GM19099 (cell line): Measurements from ENCODE around the gene SORL1-AS1.

Experiments
- POLR2A ChIP-seq: IDR thresholded peaks from 3 replicates; pipeline ENCODE4 v1.6.1; 2011; ENCODE audit warnings: low read depth; ENCODE audit not compliant: insufficient read length; ENCODE audit errors: extremely low read depth

The SORL1-AS1 gene

DNA sequence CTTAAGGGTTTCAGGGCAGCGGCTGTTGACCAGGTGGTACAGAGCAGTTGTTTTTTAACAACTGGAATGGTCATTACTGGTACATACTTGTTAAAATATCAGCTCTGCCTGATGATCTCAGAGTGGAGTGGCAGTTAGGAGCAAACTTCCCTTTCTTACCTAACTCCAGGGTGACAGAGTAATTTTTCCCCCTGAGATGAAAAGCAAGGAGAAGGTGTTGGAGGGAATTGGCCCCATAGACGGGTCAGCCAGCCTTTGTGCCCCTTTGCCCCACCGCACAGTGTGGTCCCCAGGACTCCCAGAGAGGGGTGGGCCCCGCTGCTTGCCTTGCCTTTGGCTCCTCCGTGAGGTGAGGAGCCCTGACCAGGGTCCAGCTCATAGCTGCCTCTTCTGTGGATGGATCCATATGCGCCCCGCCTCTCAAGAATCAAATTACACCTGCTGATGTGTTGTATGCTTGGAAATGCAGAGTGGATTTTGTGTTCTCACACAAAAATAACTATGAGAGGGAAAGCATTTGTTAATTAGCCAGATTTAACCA, 27.0 kb upstream of the SORL1-AS1 start:
- TF ChIP-seq POLR2A, result no peak

DNA sequence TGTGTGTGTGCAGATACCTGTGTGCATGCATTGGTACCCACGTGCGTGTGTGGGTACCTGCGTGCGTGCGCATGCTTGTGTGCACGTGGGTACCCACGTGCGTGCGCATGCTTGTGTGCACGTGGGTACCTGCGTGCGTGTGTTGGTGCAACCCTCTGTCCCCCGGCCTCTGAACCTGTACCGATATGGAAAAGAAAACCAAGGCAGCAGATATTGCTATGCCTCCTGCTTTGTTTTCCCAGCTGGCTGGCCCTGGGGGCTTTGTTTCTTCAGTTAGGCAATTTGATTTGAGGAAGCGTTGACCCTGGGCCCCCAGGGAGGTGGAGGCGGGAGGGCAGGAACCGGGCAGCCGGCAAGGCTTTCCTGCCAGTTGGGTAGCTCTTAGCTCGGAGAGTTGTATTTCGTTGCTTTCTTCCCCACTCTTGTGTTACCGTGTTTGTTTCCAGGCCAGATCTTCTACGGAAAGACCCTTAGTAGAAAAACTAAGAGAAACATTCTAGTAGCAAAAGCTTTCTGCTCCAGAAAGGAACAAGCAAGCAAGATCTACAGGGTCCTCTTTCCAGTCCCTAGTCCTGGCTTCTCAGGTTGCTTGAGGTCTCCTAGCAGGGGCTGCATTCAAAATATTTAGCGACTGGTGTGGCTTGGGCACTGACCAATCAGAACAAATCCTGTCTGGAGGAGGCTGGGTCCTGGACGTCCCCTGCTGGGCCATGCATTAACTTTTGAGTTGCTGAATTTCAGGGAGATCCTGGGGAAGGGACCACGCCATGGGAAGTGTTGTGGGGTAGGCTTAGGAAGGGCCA, 26.3 kb upstream of the SORL1-AS1 start:
- no peak for TF ChIP-seq POLR2A

DNA sequence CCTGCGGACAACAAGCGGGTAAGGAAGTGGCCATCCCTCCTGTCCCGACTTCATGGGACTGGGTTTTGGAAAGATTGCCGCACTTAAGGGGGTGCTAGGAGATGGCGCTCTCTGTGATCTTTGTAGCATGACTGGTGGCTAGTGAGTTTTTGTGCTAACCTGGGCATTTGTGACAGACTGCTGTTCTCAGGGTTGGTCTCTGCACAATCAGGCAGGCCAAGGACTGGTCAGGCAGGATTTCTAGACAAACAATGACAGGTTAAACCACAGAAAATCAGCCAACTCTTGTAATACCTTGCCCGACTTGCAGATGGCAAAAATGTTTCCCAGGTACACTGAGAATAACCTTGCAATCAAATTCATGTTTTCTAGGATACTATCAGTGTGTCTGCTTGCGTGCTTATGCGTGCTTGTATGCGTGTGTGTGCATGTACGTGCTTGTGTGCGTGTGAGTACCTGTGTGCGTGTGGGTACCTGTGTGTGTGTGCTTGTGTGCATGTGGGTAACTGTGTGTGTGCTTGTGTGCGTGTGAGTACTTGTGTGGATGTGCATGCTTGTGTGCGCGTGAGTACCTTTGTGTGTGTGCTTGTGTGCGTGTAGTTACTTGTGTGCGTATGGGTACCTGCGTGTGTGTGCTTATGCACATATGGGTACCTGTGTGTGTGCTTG, 25.6 kb upstream of the SORL1-AS1 start:
- no peak for TF ChIP-seq POLR2A

DNA sequence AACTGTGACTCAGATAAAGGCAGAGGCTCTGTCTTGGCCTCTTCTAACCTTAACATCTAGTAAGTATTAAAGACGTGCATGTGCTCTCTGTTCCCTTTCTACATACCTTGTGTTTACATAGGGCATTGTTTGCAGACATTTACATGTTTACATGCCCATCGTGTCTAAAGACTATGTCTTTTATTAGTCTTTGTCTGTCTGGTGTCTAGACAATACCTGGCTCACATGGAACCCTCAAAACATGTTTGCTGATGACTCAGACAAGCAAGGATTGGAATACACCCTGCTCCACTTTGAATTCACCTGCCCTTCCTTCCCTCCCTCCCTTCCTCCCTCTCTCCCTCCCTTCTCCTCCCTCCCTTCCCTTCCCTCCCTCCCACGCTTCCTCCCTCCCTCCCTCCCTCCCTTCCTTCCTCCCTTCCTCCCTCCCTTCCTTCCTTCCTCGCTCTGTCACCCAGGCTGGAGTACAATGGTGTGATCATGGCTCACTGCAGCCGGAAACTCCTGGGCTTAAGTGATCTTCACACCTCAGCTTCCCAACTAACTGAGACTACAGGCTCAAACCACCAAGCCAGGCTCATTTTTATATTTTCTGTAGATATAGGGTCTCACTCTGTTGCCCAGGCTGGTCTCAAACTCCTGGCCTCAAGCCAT, 23.7 kb upstream of the SORL1-AS1 start:
- no peak for TF ChIP-seq POLR2A

DNA sequence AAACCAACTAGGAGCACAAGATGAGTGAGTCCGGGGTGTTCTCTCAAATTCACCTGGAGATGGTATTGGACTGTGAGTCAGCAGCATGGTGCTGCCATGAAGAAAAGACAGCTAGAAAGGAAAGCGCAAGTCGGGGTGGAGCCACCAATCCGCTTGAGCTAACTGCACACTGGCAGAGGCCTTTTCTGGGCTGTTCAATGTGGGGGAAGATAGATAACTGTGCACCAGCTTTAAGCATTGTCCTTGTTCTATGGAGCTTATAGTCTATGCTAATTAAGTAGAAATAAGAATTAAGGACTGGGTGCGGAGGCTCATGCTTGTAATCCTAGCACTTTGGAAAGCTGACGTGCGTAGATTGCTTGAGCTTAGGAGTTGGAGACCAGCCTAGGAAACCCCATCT, 21.9 kb upstream of the SORL1-AS1 start:
- TF ChIP-seq POLR2A, result no peak

DNA sequence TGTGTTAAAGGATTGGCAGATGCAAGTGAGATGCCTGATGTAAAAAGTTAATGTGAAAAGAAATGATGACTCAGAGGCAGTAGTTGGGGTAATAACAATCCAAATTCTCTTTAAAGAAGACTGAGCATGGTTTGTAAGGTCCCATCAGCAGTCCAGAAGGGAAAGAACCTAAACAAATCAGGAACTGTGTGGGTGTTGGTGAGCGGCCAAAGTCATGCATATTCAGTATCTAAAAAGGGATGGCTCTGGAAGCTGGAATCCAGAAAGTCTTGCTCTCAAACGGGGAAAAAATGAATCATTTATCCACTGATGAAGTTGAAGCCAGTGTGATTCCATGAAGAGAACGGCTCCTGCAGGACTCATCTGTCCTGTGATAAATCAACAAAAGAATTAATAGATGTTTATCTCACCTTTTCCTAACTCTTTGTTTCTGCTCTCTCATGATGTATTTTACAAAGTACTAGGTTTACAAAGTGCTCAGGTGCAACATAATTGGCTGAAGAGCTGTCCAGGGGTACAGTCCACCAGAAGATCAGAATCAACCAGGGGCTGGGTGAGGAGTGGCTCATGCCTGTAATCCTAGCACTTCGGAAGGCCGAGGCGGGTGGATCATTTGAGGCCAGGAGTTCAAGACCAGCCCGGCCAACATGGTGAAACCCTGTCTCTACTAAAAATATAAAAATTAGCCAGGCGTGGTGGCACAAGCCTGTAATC, 20.5 kb upstream of the SORL1-AS1 start:
- TF ChIP-seq POLR2A, result no peak

DNA sequence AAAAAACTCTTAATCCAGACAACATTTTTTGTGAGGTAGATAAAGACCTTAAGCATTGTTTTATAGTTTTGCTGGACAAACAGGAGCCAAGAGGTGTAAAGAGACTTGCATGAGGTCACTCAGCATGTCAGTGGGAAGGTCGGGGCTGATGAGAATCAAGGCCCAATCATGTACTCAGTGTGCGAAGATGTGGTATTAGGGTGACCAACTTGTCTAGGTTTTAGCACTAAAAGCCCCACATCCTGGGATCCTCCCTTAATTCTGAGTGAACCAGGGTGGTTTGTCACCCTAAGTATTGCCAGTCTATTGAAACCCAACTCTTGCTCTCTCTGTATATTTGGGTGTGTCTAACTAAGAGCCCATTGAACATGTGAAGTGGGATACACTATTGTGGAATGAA, 19.5 kb upstream of the SORL1-AS1 start:
- no peak for TF ChIP-seq POLR2A

DNA sequence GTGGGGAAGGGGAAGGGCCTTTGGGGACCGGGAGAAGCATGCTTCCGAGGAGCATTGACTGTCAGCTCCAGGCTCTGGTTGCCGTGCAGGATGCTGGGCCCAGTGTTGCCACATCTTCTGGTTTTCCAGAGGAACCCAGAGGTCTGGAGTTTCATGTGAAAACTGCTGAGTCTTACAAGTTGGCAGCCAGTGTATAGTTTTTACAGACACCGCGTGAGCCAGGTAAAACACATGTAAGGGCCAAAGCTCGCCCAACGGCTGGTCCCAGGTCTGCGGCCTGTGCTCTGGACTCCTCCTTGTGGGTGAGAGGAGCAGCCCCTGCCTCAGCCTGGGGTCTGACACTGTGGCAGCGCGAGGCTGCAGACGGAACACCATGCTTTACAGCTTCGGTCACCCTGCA, 18.4 kb upstream of the SORL1-AS1 start:
- TF ChIP-seq POLR2A, result no peak

DNA sequence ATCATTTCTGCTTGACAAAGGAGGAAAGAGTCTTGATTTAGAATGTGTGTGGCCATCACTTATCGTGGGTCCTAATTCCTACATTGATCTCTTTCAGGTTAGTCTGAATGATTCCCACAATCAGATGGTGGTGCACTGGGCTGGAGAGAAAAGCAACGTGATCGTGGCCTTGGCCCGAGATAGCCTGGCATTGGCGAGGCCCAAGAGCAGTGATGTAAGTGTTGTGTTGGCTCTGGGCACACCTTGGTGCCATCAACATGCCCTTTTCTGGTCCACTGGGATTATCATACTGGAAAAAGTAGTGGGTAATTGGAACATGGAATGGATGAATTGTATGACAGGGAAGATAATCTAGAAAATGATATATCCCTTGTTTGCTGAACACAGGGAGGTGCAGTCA, 17.1 kb upstream of the SORL1-AS1 start:
- no peak for TF ChIP-seq POLR2A

DNA sequence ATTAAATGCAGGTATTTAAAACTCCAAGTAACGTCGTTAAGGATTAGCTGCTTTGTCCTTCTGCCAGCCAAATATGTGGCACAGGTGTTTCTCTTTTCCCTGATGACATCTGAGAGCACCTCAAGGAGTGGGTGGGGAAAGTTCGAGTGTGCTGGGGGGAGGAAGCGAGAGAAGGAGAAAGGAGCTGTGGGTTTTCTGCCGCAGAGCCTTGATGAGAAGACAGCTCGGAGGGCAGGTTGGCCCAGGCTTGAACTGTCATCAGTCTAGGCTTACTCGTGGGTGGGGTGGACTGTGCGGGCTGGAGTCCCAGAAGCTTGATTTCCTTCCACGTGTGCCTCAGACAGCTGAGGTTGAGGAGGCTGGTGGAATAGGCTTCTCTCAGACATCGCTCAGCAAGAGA, 15.2 kb upstream of the SORL1-AS1 start:
- peak; percentile 38 for TF ChIP-seq POLR2A

DNA sequence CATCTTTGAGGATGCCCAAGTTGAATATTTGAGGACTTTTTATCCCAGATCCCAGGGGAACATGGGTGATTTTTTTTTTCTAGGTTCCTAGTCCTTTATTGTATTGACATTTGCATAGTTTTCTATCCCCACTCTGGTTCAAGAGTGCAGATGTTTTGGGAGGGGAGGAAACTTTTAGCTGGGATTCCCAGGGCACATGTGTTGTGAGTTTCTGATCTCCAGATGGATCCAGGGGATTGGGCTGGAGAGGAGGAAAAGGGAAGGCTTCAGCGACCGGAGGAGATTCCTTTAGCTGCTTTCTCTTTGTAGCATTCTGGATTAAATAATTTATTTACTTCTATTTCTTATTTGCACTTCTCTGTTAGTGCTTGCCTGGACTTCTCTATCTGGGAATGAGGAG, 14.7 kb upstream of the SORL1-AS1 start:
- no peak for TF ChIP-seq POLR2A

DNA sequence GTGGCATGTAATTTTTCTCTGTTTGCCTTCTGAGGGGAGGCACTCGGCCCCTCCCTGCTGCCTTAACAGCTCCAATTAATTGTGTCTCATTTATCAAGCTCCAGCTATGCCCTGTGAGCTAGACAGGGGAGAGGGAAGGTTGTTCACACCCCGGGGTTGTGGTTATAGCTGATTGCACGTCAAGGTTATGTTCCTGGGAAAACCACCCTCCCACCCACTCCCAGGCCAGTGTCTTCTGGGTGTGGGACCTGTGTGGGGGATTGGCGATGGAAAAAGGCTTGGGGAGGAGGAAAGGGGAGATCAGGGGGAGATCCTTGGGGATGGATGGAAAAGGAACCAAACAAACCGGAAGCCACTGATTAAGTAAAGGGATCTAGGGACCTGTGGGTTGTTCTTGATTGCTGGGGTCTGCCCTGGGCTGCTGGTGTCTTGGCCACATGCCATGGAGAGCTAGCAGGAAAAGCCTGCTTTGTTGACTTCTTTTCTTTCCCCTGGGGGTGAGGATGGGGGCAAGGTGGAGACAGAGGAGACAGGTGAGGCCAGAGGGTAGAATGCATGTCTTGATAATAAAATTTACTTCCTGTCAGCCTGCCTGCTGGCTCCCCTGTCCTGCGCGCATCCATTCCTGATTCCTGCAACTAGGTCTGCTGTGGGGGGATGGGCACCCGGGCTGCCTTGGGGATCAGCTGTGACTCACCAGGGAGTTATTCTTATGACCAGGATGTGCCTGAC, 13.5 kb upstream of the SORL1-AS1 start:
- TF ChIP-seq POLR2A, result no peak

DNA sequence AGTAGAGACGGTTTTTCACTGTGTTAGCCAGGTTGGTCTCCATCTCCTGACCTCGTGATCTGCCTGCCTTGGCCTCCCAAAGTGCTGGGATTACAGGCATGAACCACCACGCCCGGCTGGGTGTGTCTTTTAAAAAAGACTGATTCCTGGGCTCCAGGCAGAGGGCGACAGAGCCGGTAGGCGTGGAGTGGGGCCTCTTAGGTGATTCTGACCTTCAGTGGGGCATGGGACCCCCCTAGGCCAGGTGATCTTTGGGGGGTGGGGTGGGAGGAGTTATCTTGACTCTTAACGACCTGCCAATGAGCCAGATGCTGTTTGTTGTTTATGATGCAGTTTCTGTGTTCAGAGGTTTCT, 12.9 kb upstream of the SORL1-AS1 start:
- TF ChIP-seq POLR2A, result no peak

DNA sequence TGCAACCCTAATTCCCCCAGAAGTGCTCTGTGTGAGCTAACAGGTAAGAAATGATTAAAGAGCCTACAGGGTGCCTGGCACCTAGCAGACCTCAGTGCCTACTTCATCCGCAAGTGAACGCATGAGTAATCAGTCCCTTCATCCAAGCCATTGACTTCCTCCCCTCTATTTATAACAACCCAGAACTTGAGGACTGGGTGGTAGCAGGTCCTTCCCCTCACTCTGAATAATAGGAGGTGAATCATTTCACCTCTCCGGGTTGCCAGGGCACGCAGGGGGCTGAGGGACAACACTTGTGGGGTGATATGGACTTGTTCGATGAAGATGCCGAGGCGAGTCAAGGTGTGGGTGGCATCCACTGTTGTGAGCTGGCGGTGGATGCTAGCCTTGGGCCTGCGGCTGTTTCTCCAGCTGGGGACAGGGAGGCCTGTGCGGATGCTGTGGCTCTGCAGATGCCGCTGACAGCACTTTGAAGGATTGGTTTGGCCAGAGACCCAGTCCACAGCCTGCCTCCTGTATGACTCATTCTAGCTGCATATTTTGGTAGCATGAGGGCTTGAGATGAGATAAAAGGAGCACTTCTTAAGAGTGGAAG, 11.7 kb upstream of the SORL1-AS1 start:
- TF ChIP-seq POLR2A, result peak; percentile 9

DNA sequence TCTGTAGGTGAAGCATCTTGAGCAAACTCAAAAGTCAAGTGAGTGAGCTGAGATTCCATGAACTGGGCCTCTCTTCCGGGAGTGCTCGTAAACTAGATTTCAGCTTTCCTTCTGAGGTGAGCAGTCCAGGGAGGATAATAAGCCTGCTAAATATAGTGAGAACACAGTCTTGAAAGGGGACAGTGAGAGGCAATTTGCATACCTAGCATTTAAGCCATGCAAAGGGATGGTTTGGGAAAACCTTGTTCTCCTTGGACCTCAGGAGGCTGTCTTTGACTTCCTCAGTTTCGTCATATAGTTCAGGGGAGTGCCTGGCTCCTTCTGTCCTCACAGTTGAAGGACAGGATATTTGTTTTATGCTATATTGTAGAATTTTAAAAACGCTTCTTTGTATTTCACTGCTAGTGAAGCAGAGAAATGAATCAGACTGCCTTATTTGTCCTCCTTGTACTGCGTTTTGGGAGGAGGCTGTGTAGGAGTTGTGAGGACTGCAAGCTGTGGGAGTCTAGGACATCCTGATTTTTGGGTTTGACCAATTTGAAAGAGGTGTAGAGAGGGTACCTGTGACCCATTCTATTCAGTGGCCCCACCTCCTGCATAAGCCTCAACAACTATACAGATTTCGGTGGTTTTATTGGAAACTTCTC, 11.0 kb upstream of the SORL1-AS1 start:
- no peak for TF ChIP-seq POLR2A
